AG09319 (cell line): ENCODE results near the gene MRPL58.
"Not testable (repeated sequence)": the region's sequence is repeated elsewhere in the genome, so short reads cannot be mapped to it uniquely, and the experiment has no call there.

Source experiments
- DNase-seq: peaks from one replicate; pipeline ENCODE4 v3.0.0-alpha.2; 2010; ENCODE audit warnings: low read depth; ENCODE audit errors: extremely low read depth
- CTCF ChIP-seq: IDR thresholded peaks from 2 replicates; pipeline ENCODE4 v1.5.1; 2011; ENCODE audit warnings: low read depth, mild to moderate bottlenecking, inconsistent platforms, low read length, moderate library complexity

The MRPL58 gene

GRCh38 chr17:75001915-75002843, 10.3 kb upstream of the MRPL58 start:
- no peak for TF ChIP-seq CTCF
- DNase-seq, result no peak

GRCh38 chr17:75003070-75003956, 9.2 kb upstream of the MRPL58 start:
- no peak for DNase-seq
- TF ChIP-seq CTCF, result no peak

GRCh38 chr17:75003957-75004355, 8.5 kb upstream of the MRPL58 start:
- no peak for TF ChIP-seq CTCF
- DNase-seq, result no peak

- no peak for TF ChIP-seq CTCF
- DNase-seq, result no peak
These were observed 8.1 kb upstream of the MRPL58 start for GRCh38 chr17:75004371-75004770.

- no peak for TF ChIP-seq CTCF
- no peak for DNase-seq
These were observed 7.2 kb upstream of the MRPL58 start for GRCh38 chr17:75005291-75005690.

- not testable (repeated sequence) for DNase-seq
These were observed 6.4 kb upstream of the MRPL58 start for GRCh38 chr17:75006084-75006483.

GRCh38 chr17:75006653-75007052, 5.8 kb upstream of the MRPL58 start:
- DNase-seq, result no peak
- TF ChIP-seq CTCF, result no peak
